ENCODE data around the gene FOXJ1.
A peak's percentile ranks its signal among the peaks of the same experiment; 100 is the strongest.
"Not testable (repeated sequence)": the region's sequence is repeated elsewhere in the genome, so short reads cannot be mapped to it uniquely, and the experiment has no call there.

Gene FOXJ1, protein sequence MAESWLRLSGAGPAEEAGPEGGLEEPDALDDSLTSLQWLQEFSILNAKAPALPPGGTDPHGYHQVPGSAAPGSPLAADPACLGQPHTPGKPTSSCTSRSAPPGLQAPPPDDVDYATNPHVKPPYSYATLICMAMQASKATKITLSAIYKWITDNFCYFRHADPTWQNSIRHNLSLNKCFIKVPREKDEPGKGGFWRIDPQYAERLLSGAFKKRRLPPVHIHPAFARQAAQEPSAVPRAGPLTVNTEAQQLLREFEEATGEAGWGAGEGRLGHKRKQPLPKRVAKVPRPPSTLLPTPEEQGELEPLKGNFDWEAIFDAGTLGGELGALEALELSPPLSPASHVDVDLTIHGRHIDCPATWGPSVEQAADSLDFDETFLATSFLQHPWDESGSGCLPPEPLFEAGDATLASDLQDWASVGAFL

DNA sequence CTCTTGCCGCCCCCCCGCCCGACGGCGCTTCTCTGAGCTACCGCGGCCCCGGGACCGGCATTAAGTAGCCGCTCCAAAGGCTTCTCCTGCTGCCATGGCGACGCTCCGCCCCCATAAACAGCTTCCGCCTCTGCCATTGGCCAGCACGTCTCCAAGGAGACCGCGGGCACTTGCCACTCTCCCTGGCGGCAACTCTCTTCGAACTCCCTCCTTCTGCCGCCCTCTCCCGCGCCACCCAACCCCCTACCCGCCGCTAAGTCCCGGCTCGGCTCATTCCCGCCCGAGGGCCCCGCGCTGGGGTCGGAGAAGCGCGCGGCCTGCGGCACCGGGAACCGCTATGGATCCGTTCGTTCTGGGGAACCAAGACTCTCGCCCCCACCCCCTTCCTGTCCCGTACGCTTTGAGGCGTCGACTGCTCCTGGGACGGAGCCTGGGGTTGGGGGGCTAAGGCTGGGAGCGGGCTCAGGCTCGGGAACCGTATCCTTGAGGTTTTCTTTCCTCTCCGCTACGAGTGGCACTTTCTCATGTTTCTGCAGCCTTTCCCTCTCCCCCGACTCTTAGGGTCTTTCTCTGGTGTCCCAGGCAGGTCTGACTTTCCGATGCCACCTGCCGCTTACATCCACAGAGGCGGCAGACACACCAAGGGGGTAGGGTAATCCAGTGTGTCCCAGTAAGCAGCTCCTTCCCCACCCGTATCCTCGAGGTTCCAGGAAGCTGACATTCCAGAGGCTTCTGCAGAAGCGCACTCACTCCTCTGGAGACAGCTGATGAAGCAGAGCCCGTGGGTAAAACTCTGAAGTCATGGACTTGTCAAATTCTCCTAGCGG lies at the start of gene FOXJ1:
FOXJ1 (minus strand) TSS at position 34 of the 827 bp plus-strand sequence. CDS start 850 bp downstream, outside the sequence.
- peak within 1 kb of the TSS; percentile 55 to 80 for H3K4me3 ChIP-seq (ENCODE audit: low read depth in 1 of 2, low read length in 2 of 2)
- H3K27me3 ChIP-seq (ENCODE audit: control insufficient read depth in 1 of 2, insufficient read depth in 2 of 2, low read length in 2 of 2), result peaks cover 21 to 45% of the 10 kb centered on the region in 2 donors
- no peaks in the 10 kb centered on the region for H3K36me3 ChIP-seq (ENCODE audit: insufficient read depth, low read length)
- H3K27ac ChIP-seq (ENCODE audit: low read depth, low read length), result no peak within 1 kb of the TSS
- H3K9ac ChIP-seq (ENCODE audit: low read length), result no peak within 1 kb of the TSS
- H3K9me3 ChIP-seq (ENCODE audit: low read length), result no peaks in the 10 kb centered on the region
- H3K4me1 ChIP-seq (ENCODE audit: insufficient read depth, low read length), result peaks cover 8% of the 10 kb centered on the region

DNA sequence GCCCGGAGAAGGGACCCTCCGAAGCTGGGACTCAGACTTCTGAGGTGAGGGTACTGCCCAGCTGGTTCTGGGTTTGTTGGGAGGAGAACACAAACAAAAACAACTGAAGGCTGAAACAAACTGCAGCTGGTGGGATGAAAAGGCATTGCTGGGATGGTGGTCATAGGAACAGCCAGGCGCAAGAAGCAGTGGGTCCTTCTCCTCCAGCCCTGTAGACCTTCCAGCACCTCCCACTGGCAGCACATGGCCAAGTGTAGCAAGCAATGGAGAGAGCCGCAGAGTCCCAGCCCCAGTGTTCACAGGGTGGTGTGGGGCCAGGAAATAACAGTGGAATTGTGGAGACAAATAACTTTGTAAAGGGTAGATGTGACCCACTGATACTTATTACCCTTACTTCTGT lies 48.7 kb upstream of the FOXJ1 start:
- Histone ChIP-seq H3K4me1 (ENCODE audit: insufficient read depth, low read length) (no peaks in the 10 kb centered on the region), H3K36me3 (ENCODE audit: insufficient read depth, low read length) (no peaks in the 10 kb centered on the region), H3K27me3 (ENCODE audit: control insufficient read depth in 1 of 2, insufficient read depth in 2 of 2, low read length in 2 of 2) (no peaks in the 10 kb centered on the region), H3K4me3 (ENCODE audit: low read depth in 1 of 2, low read length in 2 of 2) (no peak overlapping the region), H3K9me3 (ENCODE audit: low read length) (no peaks in the 10 kb centered on the region), H3K27ac (ENCODE audit: low read depth, low read length) (no peak overlapping the region), H3K9ac (ENCODE audit: low read length) (no peak overlapping the region)

DNA sequence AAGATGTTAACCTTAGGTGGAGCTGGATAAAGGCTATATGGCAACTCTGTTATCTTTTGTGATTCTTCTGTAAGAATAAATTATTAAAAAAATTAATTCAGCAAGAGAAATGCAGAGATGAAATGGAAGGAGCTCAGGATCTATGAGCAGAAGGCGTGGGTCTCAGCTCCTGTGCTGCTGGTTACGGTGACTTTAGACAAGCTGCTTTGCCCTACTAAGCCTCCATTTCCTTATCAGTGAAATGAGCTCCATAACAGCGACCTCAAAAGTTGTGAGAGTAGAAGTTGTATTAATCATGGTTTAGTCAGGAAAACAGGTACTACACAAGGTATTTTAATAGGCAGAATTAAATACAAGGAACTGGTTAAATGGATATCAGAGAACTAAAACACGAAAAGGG lies 48.2 kb upstream of the FOXJ1 start:
- Histone ChIP-seq H3K9ac (ENCODE audit: low read length) (no peak overlapping the region), H3K27me3 (ENCODE audit: control insufficient read depth in 1 of 2, insufficient read depth in 2 of 2, low read length in 2 of 2) (no peaks in the 10 kb centered on the region), H3K36me3 (ENCODE audit: insufficient read depth, low read length) (no peaks in the 10 kb centered on the region), H3K9me3 (ENCODE audit: low read length) (no peaks in the 10 kb centered on the region), H3K4me1 (ENCODE audit: insufficient read depth, low read length) (no peaks in the 10 kb centered on the region), H3K4me3 (ENCODE audit: low read depth in 1 of 2, low read length in 2 of 2) (no peak overlapping the region), H3K27ac (ENCODE audit: low read depth, low read length) (no peak overlapping the region)

DNA sequence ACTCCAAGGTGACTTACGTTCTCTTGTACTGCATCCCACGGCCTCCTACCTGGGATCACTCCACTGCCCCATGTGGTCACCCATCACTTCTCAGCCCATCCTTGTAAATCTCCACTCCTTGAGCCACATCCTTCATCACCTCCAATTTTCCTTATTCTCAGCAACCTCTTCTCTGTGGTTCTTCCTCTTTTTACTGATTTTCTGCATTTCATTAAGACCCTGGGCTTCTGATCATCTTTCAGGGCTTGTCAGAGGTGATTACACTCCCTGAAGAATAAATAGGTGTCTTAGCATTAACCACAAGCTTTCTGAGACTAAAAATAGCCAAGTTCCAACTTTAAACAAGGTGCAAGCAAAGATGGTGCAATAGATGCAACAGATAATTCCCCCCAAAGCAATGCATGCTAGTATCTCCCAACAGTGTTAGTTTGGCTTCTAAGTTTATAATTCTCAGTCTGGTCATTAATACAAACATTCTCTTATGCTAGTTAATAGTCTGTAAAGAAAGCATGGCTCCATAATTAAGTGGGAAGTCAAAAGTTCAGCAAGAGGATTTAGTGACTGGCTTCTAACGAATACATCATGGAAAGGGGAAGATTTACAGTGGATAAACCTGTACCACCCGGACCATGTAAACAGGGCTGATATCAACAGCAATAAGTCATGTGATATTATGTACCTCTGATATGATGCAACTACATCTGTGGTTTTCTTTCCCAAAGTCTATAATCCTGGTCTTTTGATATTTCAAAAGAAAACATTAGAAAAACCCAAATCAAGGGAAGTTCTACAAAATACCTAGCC lies 47.4 kb upstream of the FOXJ1 start:
- no peak overlapping the region for H3K9ac ChIP-seq (ENCODE audit: low read length)
- H3K4me3 ChIP-seq (ENCODE audit: low read depth in 1 of 2, low read length in 2 of 2), result no peak overlapping the region
- no peaks in the 10 kb centered on the region for H3K27me3 ChIP-seq (ENCODE audit: control insufficient read depth in 1 of 2, insufficient read depth in 2 of 2, low read length in 2 of 2)
- H3K27ac ChIP-seq (ENCODE audit: low read depth, low read length), result no peak overlapping the region
- no peaks in the 10 kb centered on the region for H3K9me3 ChIP-seq (ENCODE audit: low read length)
- no peaks in the 10 kb centered on the region for H3K36me3 ChIP-seq (ENCODE audit: insufficient read depth, low read length)
- H3K4me1 ChIP-seq (ENCODE audit: insufficient read depth, low read length), result no peaks in the 10 kb centered on the region

DNA sequence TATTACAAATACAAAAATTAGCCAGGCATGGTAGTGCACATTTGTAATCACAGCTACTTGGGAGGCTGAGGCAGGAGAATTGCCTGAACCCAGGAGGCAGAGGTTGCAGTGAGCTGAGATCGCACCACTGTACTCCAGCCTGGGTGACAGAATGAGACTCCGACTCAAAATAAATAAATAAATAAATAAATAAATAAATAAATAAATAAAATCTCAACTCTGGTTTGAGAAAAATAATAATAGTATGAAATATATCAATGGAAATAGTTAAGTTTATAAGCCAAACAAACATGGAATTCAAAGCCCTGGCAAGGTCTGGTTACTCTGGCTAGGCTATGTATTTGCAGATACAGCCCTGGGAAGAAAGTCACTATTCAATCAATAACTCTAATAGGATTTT lies 45.7 kb upstream of the FOXJ1 start:
- not testable (repeated sequence) for H3K9me3 ChIP-seq (ENCODE audit: low read length); H3K4me1 ChIP-seq (ENCODE audit: insufficient read depth, low read length); H3K27me3 ChIP-seq (ENCODE audit: control insufficient read depth in 1 of 2, insufficient read depth in 2 of 2, low read length in 2 of 2); H3K27ac ChIP-seq (ENCODE audit: low read depth, low read length); H3K36me3 ChIP-seq (ENCODE audit: insufficient read depth, low read length); H3K9ac ChIP-seq (ENCODE audit: low read length); H3K4me3 ChIP-seq (ENCODE audit: low read depth in 1 of 2, low read length in 2 of 2)

DNA sequence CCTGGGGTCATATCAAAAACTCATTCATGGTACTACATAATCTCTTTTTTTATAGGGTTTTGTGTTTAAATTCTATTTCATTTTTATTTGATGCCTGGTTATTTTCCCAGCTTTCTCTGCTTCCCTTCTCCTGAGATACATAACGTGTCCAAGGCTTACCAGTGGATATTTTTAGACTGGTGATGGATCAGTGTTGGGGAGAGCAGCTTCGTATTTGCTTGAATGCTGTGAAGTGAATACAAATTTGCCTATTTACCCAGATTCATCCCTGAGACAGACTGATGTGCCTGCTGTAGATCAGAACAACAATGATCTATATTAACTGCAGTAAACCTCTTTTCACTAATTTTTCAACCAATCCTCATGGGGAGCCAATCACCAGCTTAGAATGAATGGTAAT lies 43.2 kb upstream of the FOXJ1 start:
- Histone ChIP-seq H3K27ac (ENCODE audit: low read depth, low read length) (no peak overlapping the region), H3K4me3 (ENCODE audit: low read depth in 1 of 2, low read length in 2 of 2) (no peak overlapping the region), H3K9me3 (ENCODE audit: low read length) (no peaks in the 10 kb centered on the region), H3K4me1 (ENCODE audit: insufficient read depth, low read length) (no peaks in the 10 kb centered on the region), H3K9ac (ENCODE audit: low read length) (no peak overlapping the region), H3K36me3 (ENCODE audit: insufficient read depth, low read length) (no peaks in the 10 kb centered on the region), H3K27me3 (ENCODE audit: control insufficient read depth in 1 of 2, insufficient read depth in 2 of 2, low read length in 2 of 2) (no peaks in the 10 kb centered on the region)

DNA sequence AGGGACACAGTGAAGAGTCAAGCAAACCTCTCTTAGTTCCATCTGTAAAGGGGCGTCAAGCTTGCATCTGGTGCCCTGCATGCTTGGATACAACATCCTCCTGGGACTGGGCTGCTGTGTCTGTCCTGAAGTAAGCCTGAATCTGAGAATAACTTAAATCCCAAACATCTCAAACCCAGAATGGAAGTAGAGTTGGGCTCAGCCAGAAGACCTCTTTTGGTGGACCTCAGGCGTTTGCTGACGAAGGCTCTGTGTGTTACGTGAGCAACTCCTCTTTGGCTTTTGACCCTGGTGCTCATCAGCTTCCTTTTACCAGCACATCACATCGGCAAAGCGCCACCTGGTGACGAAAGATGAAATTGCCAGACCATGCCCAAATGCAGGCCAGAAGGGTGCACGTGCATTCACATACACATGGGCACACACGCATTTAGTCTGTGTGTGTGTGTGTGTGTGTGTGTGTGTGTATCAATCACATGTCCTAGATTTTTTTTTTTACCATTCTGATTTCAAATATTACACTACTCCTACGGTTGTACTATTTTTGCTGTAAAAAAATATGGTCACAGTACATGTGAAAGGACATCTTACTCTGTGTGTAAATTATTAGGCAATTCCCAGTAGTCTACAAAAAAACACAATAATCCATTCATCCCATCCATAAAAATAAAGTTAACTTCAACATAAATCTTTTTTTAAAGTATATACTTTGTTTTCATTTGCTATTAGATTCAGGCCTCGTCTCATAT lies 41.1 kb upstream of the FOXJ1 start:
- no peaks in the 10 kb centered on the region for H3K27me3 ChIP-seq (ENCODE audit: control insufficient read depth in 1 of 2, insufficient read depth in 2 of 2, low read length in 2 of 2)
- H3K36me3 ChIP-seq (ENCODE audit: insufficient read depth, low read length), result no peaks in the 10 kb centered on the region
- H3K4me1 ChIP-seq (ENCODE audit: insufficient read depth, low read length), result no peaks in the 10 kb centered on the region
- H3K9ac ChIP-seq (ENCODE audit: low read length), result no peak overlapping the region
- no peak overlapping the region for H3K27ac ChIP-seq (ENCODE audit: low read depth, low read length)
- H3K9me3 ChIP-seq (ENCODE audit: low read length), result no peaks in the 10 kb centered on the region
- H3K4me3 ChIP-seq (ENCODE audit: low read depth in 1 of 2, low read length in 2 of 2), result no peak overlapping the region

DNA sequence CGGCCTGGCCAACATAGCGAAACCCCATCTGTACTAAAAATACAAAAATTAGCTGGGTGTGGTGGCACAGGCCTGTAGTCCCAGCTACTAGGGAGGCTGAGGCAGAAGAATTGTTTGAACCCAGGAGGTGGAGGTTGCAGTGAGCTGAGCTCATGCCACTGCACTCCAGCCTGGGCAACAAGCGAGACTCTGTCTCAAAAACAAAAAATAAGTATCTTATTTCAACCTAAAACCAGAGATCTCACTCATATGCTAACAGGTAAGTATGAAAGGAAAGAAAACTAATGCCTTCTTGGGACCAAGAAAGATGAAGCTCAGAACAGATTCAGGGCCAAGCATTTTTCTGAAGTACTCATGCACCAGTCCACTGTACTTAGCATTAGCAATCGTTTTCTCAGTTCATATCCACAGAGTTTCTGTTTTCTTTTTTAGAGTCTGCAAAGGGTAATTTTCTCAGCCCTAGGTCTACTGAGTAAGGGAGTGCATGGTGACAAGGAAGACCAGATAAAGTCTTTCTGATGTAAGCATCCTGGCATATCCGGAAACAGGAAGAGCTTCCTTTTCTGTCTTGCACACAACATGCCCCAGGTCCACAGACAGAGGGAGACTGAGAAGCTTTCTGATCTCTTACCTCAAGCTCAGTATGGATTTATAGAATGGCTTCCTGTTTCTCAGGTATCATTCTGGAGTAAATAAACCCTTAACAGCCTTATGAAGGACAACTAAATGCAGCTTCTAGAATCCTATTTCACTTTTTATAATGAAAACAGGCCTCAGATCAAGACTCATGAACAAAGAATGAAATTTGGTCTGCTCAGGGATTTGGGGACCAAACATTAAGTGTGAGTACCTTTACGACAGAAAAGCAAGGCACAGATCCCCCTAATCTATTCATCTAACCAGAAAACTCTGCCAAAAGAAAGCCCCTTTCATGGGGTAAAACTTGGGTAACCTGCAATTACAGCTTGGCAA lies 38.7 kb upstream of the FOXJ1 start:
- H3K4me3 ChIP-seq (ENCODE audit: low read depth in 1 of 2, low read length in 2 of 2), result no peak overlapping the region
- H3K36me3 ChIP-seq (ENCODE audit: insufficient read depth, low read length), result no peaks in the 10 kb centered on the region
- H3K9ac ChIP-seq (ENCODE audit: low read length), result no peak overlapping the region
- no peak overlapping the region for H3K27ac ChIP-seq (ENCODE audit: low read depth, low read length)
- no peaks in the 10 kb centered on the region for H3K4me1 ChIP-seq (ENCODE audit: insufficient read depth, low read length)
- H3K9me3 ChIP-seq (ENCODE audit: low read length), result no peaks in the 10 kb centered on the region
- no peaks in the 10 kb centered on the region for H3K27me3 ChIP-seq (ENCODE audit: control insufficient read depth in 1 of 2, insufficient read depth in 2 of 2, low read length in 2 of 2)

DNA sequence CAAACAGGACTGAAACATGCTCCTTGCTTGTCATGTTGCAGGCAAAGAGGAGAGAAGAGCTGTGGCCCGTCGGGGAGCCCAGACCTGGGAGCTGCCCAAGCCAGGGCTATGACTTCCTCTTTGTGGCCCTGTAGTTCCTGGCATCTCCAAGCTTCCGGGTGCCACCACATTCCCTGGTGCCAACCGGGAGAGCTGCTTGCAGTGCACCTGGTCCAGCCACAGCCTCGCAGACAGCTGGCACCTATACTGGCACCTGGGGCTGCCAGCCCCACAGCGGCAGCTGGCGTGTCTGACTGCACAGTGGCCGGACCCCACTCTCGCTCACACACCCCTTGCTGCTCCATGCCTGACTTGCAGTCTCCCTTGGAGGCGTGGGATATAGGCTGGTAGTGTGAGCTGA lies 37.1 kb upstream of the FOXJ1 start:
- Histone ChIP-seq H3K36me3 (ENCODE audit: insufficient read depth, low read length) (no peaks in the 10 kb centered on the region), H3K9ac (ENCODE audit: low read length) (no peak overlapping the region), H3K27ac (ENCODE audit: low read depth, low read length) (no peak overlapping the region)

More for the DNA sequence above, 37.1 kb upstream of the FOXJ1 start:
- H3K9me3 ChIP-seq (ENCODE audit: low read length), result no peaks in the 10 kb centered on the region
- H3K27me3 ChIP-seq (ENCODE audit: control insufficient read depth in 1 of 2, insufficient read depth in 2 of 2, low read length in 2 of 2), result no peaks in the 10 kb centered on the region
- no peaks in the 10 kb centered on the region for H3K4me1 ChIP-seq (ENCODE audit: insufficient read depth, low read length)
- no peak overlapping the region for H3K4me3 ChIP-seq (ENCODE audit: low read depth in 1 of 2, low read length in 2 of 2)

Data from muscle layer of colon (tissue), 2 donors.